ENCODE data around the gene SIRT7.

The SIRT7 gene

DNA sequence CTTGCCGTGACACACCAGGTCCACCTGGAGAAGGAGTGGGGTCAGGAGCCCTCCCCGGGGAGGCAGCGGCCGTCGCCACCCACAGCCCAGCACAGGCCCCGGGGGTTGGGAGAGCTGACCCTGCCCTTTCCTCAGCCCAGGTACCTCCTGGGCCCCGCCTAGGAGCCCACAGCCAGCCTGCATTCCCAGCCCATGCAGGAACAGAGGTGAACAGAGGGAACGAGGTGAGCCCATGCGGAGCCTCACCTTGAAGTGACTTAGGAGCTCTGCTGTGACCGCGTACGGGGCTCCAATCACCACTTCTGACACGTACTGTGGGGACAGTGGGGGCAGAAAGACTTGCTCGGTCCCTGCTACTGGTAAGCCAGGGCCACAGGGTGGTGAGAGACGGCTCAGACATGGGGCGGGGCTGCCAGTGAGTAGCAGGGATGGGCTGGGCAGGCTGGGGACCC lies 12.5 kb downstream of the SIRT7 start:
- Histone ChIP-seq H3K9me3 (no peaks in the 10 kb centered on the region), H3K4me3 (no peak overlapping the region), H3K36me3 (peaks cover 0 to 58% (median 24%) of the 10 kb centered on the region in 3 donors), H3K4me1 (peaks cover 0 to 32% (median 21%) of the 10 kb centered on the region in 4 donors), H3K27me3 (no peaks in the 10 kb centered on the region), H3K27ac (no peak overlapping the region)
- DNase-seq: no peak
- no peak for TF ChIP-seq CTCF (IDR thresholded peaks at IDR 0.05)
- intact Hi-C loops (cut with DNase I; ENCODE audit: low total_unique reads): no loop called here

DNA sequence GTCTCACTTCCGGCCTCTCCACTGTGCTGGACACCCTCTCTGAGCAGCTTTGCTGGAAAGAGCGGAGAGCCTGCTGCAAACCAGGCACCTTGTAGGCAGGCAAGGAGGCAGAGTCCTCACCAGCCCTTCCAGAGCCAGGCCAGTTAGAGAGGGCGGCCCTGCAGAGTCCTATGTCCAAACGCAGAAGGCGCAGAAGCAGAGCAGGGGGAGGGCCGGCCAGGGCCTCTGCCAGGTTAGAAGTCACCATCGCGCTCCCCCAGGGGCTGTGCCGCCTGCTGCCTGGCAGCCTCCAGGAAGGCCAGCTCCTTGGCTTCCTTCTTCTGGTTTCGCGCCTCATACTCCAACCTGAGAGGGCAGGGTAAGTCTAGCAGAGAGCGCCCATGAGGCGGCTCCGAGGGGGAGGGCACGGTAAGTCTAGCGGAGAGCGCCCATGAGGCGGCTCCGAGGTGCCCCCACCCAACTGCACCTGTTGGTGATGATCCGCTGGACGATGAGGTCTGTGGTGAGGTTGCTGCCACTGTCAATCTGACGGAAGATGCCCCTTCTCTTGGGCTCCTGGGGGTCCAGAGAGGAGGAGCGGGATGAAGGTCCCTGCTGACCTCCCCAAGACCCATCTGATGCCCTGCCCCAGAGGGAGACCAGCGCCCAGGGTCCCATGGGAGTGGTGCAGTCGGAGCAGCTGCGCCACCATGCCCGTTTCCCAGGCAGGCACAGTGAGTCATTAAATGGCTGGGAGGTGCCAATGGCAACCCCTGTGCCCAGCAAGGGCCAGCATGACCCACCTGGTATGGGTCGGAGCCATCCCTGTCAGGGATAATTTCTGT lies 13.2 kb downstream of the SIRT7 start:
- no peak overlapping the region for H3K4me3 ChIP-seq
- H3K36me3 ChIP-seq: peaks cover 0 to 64% (median 31%) of the 10 kb centered on the region in 3 donors
- no peak for TF ChIP-seq CTCF (IDR thresholded peaks at IDR 0.05)
- peaks cover 0 to 26% (median 15%) of the 10 kb centered on the region in 4 donors for H3K4me1 ChIP-seq
- H3K9me3 ChIP-seq: no peaks in the 10 kb centered on the region
- intact Hi-C loops (cut with DNase I; ENCODE audit: low total_unique reads): no loop called here
- no peak overlapping the region for H3K27ac ChIP-seq
- DNase-seq: no peak
- H3K27me3 ChIP-seq: no peaks in the 10 kb centered on the region

DNA sequence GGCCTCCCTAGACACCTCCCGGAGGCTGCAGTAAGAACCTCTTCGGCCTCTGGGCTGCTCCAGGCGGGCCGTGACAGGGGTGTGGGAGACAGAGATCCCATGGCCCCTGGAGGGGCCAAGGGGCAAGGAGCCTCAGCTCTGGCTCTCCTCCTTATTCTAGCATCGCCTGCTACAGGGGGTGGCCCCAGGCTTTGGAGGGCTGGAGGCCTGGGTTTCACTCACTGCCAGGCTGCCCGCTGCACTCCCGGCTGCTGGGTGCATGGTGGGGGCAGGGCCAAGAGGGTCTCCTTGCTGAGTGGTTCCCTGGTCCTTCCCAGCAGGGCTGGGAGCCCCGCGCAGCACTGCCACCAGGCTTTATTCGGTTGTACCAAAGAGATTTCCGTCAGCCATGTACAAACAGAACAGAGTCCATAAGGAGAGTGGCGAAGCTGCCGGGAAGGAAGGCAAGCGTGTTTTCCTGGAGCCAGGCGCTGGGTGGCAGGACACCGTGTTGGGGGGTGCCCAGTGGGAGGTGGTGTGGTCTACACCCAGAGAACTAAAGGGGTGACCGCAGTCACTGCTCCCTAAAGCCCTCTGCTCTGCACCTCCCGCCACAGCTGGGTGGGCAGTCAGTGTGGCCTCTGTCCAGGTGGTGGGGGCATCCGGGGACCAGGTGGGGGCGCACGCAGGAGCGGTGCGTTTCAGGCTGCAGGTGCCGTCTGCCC lies 13.9 kb downstream of the SIRT7 start:
- TF ChIP-seq CTCF (IDR thresholded peaks at IDR 0.05): no peak
- intact Hi-C loops (cut with DNase I; ENCODE audit: low total_unique reads): no loop called here
- peaks cover 0 to 72% (median 37%) of the 10 kb centered on the region in 3 donors for H3K36me3 ChIP-seq

GRCh38 chr17:81903415-81903831 lies 14.6 kb downstream of the SIRT7 start:
- peaks cover 0 to 22% (median 15%) of the 10 kb centered on the region in 4 donors for H3K4me1 ChIP-seq
- no peak for TF ChIP-seq CTCF (IDR thresholded peaks at IDR 0.05)
- H3K27me3 ChIP-seq: no peaks in the 10 kb centered on the region
- intact Hi-C loops (cut with DNase I; ENCODE audit: low total_unique reads): no loop called here
- peak overlapping the region in 1 of 2 donors; percentile 61 for H3K27ac ChIP-seq
- H3K36me3 ChIP-seq: peaks cover 6 to 75% (median 37%) of the 10 kb centered on the region in 3 donors
- no peak overlapping the region for H3K4me3 ChIP-seq
- DNase-seq: peak in 1 of 2 donors; percentile 63
- H3K9me3 ChIP-seq: no peaks in the 10 kb centered on the region

More for the DNA sequence above, 13.9 kb downstream of the SIRT7 start:
- no peak overlapping the region for H3K27ac ChIP-seq
- H3K9me3 ChIP-seq: no peaks in the 10 kb centered on the region
- peaks cover 0 to 22% (median 15%) of the 10 kb centered on the region in 4 donors for H3K4me1 ChIP-seq
- no peak for DNase-seq
- no peak overlapping the region for H3K4me3 ChIP-seq
- no peaks in the 10 kb centered on the region for H3K27me3 ChIP-seq

- Histone ChIP-seq H3K27me3 (no peaks in the 10 kb centered on the region), H3K4me1 (peaks cover 0 to 22% (median 15%) of the 10 kb centered on the region in 4 donors), H3K36me3 (peaks cover 12 to 75% (median 38%) of the 10 kb centered on the region in 3 donors), H3K9me3 (no peaks in the 10 kb centered on the region), H3K27ac (peak overlapping the region; percentile 33 to 61), H3K4me3 (peak overlapping the region; percentile 35 to 54)
- peak in 1 of 2 donors; percentile 63 for DNase-seq
- no peak for TF ChIP-seq CTCF (IDR thresholded peaks at IDR 0.05)
- intact Hi-C loops (cut with DNase I; ENCODE audit: low total_unique reads): no loop called here
These were observed 15.1 kb downstream of the SIRT7 start for GRCh38 chr17:81902653-81903414.
